ENCODE measurements around the gene EML5. TPM values are rescaled to one million over a fixed set of nuclear protein-coding genes. Genes with fewer than 3 reads are reported as not detected.

The EML5 gene
- total and polyA plus RNA-seq, 2 donors (not counting 3 experiments of a cell fraction or from before 2014, with no cell fraction given), result not detected

GRCh38 chr14:88599326-88599725 is 193.4 kb downstream of the EML5 start:
- Histone ChIP-seq H3K9ac (replicated peaks; ENCODE audit: extremely low read depth, insufficient read depth, low read length) (no peak overlapping the region), H3K79me2 (ENCODE audit: control insufficient read depth, insufficient read depth, low read length) (no peaks in the 10 kb centered on the region), H3K4me1 (ENCODE audit: control insufficient read depth, extremely low read depth, insufficient read depth, low read length) (no peaks in the 10 kb centered on the region), H3K9me1 (replicated peaks; ENCODE audit: control insufficient read depth, extremely low read depth, insufficient read depth, low read length) (no peaks in the 10 kb centered on the region), H3K4me2 (ENCODE audit: insufficient read depth, low read length) (no peak overlapping the region), H3K36me3 (ENCODE audit: control insufficient read depth in 2 of 2, extremely low read depth in 1 of 2, insufficient read depth in 2 of 2, low read length in 2 of 2) (peaks cover 31 to 34% of the 10 kb centered on the region in 2 experiments), H4K20me1 (replicated peaks; ENCODE audit: control insufficient read depth, extremely low read depth, insufficient read depth, low read length) (no peaks in the 10 kb centered on the region), H3K4me3 (replicated peaks in 1 of 3; ENCODE audit: insufficient read depth in 1 of 3, low read depth in 1 of 3, low read length in 3 of 3) (no peak overlapping the region), H3K27ac (ENCODE audit: insufficient read depth, low read depth, low read length) (no peak overlapping the region), H2AFZ (ENCODE audit: low read depth, low read length) (no peak overlapping the region), H3K27me3 (ENCODE audit: control insufficient read depth in 2 of 2, insufficient read depth in 2 of 2, low read length in 2 of 2) (no peaks in the 10 kb centered on the region), H3K9me3 (replicated peaks; ENCODE audit: control insufficient read depth, insufficient read depth, low read length) (no peaks in the 10 kb centered on the region)
- no peak for DNase-seq (ENCODE audit: low read depth, low spot score)
- intact Hi-C loops (cut with micrococcal nuclease) (no loop called here), dilution Hi-C loops (cut with MboI; ENCODE audit: extremely low pct_ligation_motif_present, low sequenced_read_pairs) (no loop called here)
- no TSS peak for BruUV-seq (replicated peaks)
- CTCF ChIA-PET, result no interaction called here
- POLR2A ChIA-PET, result no interaction called here
- TF ChIP-seq MYC (IDR thresholded peaks at IDR 0.05; ENCODE audit: low read depth, low read length), result no peak
- no peak for TF ChIP-seq POLR2A (IDR thresholded peaks at IDR 0.05; ENCODE audit: low read depth, low read length)
- no peak for TF ChIP-seq JUN (IDR thresholded peaks at IDR 0.05; ENCODE audit: borderline replicate concordance, insufficient read depth, insufficient read length, low read depth)
- no peak for TF ChIP-seq EZH2 (IDR thresholded peaks at IDR 0.05; ENCODE audit: borderline replicate concordance, low read depth, low read length, severe bottlenecking)
- no peak for TF ChIP-seq GATA2 (IDR thresholded peaks at IDR 0.05; ENCODE audit: insufficient read depth, insufficient read length, low read depth, low read length)
- TF ChIP-seq CTCF (IDR thresholded peaks at IDR 0.05; ENCODE audit: extremely low read depth in 1 of 2, insufficient read depth in 1 of 2, low read depth in 1 of 2, low read length in 2 of 2), result no peak
- TF ChIP-seq POLR2AphosphoS5 (IDR thresholded peaks at IDR 0.05; ENCODE audit: insufficient read depth, low read depth, low read length), result no peak
- FAIRE-seq, result no peak

All from endothelial cell of umbilical vein (primary cell).